Brain microvascular endothelial cell (primary cell): ENCODE results near the gene SNRNP27.
"Not testable (repeated sequence)": the region's sequence is repeated elsewhere in the genome, so short reads cannot be mapped to it uniquely, and the experiment has no call there.

Experiments
- DNase-seq: peaks from one replicate; pipeline ENCODE4 v3.0.0-alpha.2; 2020
- H3K27ac ChIP-seq: fragments of 250-450 bp; sonication (Bioruptor Pico); 2 replicates; pipeline ENCODE4 v1.5.1; 2020; ENCODE audit warnings: mild to moderate bottlenecking, moderate library complexity
- H3K27me3 ChIP-seq: fragments of 250-450 bp; sonication (Bioruptor Pico); replicated peaks from 2 replicates; pipeline ENCODE4 v1.5.1; 2020; ENCODE audit warnings: mild to moderate bottlenecking
- H3K36me3 ChIP-seq: fragments of 250-450 bp; sonication (Bioruptor Pico); replicated peaks from 2 replicates; pipeline ENCODE4 v1.5.1; 2020; ENCODE audit warnings: mild to moderate bottlenecking
- H3K4me3 ChIP-seq: 2 replicates; pipeline ENCODE4 v1.5.1; 2011; ENCODE audit warnings: low read depth, mild to moderate bottlenecking, control low read depth, low read length, moderate library complexity
- CTCF ChIP-seq: IDR thresholded peaks from 2 replicates; pipeline ENCODE4 v1.5.1; 2011; ENCODE audit warnings: low read depth, mild to moderate bottlenecking, moderate library complexity, low read length, control low read depth, inconsistent platforms; ENCODE audit errors: missing control alignments
- in situ Hi-C: cut with HindIII; loops from 2 replicates; pipeline ENCODE4 v1.10.0; 2017; ENCODE audit warnings: low sequenced_read_pairs, low pct_ligation_motif_present

SNRNP27 gene

GRCh38 chr2:69892838-69893424, 825 bp upstream of the SNRNP27 start:
- H3K4me3 ChIP-seq, H3K27me3 ChIP-seq, H3K27ac ChIP-seq, DNase-seq, in situ Hi-C loops: not testable (repeated sequence)
- H3K36me3 ChIP-seq: peaks cover 15% of the 10 kb centered on the region
- TF ChIP-seq CTCF: peak; percentile 13

GRCh38 chr2:69894737-69895136, 981 bp downstream of the SNRNP27 start:
- DNase-seq, in situ Hi-C loops, H3K27me3 ChIP-seq: not testable (repeated sequence)
- Histone ChIP-seq H3K4me3 (peak overlapping the region; percentile 87), H3K36me3 (peaks cover 24% of the 10 kb centered on the region), H3K27ac (peak overlapping the region; percentile 76)

GRCh38 chr2:69902213-69902922, 8.6 kb downstream of the SNRNP27 start:
- DNase-seq: no peak
- Histone ChIP-seq H3K36me3 (peaks cover 43% of the 10 kb centered on the region), H3K4me3 (no peak overlapping the region), H3K27me3 (no peaks in the 10 kb centered on the region), H3K27ac (no peak overlapping the region)
- no peak for TF ChIP-seq CTCF
- in situ Hi-C loops: loop anchor here (25.0 kb wide), 1 partner anchor 235 kb away; no protein-coding TSS in a partner anchor

DNA sequence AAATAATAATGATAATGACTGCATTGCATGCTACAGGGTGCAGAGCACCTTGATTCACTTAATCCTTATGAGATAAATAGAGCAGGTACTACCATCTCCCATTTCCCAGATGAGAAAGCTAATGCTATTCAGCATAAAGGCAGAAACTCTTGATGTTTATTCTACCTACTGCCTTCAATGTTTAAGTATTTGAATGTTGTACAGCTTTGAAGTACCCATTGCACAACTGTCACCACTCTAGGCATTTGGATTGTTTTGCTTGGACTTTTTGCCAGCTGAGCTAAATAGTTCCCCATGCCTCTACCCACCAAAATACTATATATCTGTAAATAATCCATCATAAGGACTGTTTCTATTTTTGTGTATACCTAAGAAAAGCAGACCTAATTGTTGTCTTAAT, 13.5 kb downstream of the SNRNP27 start:
- Histone ChIP-seq H3K27ac (no peak overlapping the region), H3K4me3 (no peak overlapping the region), H3K27me3 (no peaks in the 10 kb centered on the region), H3K36me3 (peaks cover 23% of the 10 kb centered on the region)
- DNase-seq: no peak
- TF ChIP-seq CTCF: no peak
- in situ Hi-C loops: loop anchor here (25.0 kb wide), 1 partner anchor 230 kb away; no protein-coding TSS in a partner anchor

GRCh38 chr2:69911985-69912563, 18.3 kb downstream of the SNRNP27 start:
- H3K36me3 ChIP-seq: peaks cover 10% of the 10 kb centered on the region
- no peak overlapping the region for H3K27ac ChIP-seq
- H3K27me3 ChIP-seq: no peaks in the 10 kb centered on the region
- H3K4me3 ChIP-seq: no peak overlapping the region
- no peak for DNase-seq
- peak; percentile 30 for TF ChIP-seq CTCF
- in situ Hi-C loops: loop anchor here (25.0 kb wide), 1 partner anchor 225 kb away; no protein-coding TSS in a partner anchor
